ENCODE data around the gene KIRREL3.

Gene KIRREL3

DNA sequence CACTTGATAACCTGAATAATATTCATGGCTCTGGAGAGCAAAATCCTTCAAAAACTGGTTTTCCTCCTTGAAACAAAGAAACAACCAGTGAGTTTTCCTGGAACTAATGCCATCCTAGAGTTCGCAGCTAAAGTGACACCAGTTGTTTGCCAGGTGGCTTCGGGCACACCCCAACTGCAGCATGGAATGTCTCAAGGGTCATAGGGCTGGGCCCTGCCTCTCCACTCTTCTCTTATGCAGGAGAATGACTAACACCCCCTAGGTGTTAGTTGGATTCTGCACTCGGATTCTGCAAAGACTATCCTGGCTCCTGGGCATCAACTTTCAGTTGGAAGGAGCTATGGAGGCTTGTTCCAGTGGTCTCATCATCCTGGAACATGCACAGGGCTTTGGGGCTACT, 98.8 kb downstream of the KIRREL3 start:
- no peak for DNase-seq

- DNase-seq, result no peak
Observed at GRCh38 chr11:126899961-126900748, 100.4 kb downstream of the KIRREL3 start.

GRCh38 chr11:126898802-126899201, 101.8 kb downstream of the KIRREL3 start:
- DNase-seq, result no peak

DNA sequence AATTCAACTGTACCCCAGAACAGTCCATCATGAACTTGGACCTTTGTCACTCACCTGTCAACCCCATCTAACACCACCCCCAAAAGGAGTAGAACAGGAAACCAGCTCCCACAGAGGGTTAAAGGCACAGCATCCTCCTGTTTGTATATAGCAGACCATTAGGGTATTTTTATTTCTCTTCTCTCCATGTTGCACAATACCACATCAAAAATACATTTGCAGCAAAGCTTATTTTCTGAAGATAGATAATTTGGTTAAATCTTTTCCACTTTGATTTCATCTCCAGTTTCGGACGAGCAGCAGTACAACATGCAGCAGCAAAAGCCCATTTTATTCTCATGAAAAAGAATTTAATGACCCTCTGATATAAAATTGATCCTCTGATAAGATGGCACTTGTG, 103.1 kb downstream of the KIRREL3 start:
- no peak for DNase-seq

- no peak for DNase-seq
Observed at GRCh38 chr11:126896025-126896424, 104.5 kb downstream of the KIRREL3 start.

DNA sequence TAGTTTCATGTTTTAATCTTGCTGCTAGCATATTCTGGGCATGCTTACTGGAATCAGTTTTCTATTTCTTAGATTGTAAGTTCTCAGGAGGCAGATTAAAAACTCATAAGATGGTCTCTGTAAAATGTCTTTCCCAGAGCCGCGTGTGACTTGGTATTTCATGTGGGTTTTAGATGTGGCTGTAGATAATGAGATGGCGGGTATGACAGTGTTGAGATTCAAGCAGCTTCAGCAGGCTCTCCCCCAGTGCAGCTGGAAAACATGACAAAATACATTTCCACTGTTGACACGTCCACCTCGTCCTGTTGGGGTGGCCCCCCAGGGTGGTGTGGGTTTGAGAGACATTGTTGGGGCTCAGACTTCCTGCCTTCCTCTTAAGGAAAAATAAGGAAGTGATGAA, 106.8 kb downstream of the KIRREL3 start:
- DNase-seq, result no peak

- DNase-seq, result peak; percentile 66
Observed at GRCh38 chr11:126892756-126893155, 107.8 kb downstream of the KIRREL3 start.

DNA sequence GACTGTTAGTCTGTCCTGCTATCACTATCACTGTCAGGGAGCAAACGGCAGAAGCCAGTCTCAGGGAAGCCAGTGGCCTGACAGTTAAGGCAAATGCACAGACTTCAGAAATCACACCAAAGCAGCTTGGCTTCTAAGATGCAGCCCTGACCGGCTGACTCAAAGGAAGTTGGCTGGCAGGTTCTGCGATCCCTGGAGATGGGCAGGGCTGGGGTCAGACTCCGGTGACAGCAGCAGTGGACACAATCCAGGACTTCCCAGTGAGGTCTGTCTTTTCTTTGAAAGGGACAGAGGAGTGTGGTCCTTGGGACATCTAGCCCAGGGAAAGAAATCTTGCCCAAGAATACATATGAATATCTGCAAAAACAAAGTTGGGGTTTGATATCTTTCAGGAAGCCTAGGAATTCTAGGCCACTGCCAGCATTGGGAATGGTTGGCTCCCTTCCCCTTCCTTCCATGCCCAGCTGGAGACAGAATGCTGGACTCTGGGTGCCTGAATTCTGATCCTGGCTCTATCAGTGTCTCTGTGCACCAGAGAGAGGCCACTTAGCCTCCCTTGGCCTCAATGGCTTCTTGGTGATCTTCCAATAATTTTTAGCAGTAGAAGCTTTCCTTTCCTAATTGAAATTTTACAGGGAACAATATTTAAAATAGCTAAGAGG, 108.9 kb downstream of the KIRREL3 start:
- no peak for DNase-seq

- no peak for DNase-seq
Observed at GRCh38 chr11:126890561-126890960, 110.0 kb downstream of the KIRREL3 start.

DNA sequence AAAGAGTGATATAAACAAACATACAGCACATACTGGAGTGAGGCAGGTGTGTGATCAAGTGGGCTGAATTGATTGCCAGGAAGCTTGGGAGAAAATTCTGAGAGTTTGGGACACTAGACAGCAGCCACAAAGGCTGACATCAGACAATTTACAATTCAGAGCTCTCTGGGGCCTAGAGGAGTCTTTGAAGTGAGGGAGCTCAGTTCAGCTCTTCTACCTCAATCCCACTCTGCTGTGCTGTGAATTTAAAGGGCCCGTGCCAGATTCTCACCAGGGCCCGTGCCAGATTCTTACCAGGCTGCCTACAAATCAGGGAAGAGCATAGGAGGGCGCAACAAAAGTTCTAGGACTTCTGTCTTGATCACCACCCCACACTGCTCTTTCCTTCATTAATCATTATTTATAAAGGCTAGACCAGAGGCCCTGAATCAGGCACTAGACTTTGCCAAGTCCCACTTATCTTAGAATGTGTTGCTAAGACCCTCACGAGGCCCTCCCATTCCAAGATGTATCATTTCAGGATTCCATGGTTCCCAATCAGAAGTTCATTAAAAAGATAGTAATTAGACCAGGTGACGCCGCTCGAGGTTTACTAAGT, 112.4 kb downstream of the KIRREL3 start:
- DNase-seq, result no peak

- DNase-seq, result no peak
Observed at GRCh38 chr11:126886636-126887035, 113.9 kb downstream of the KIRREL3 start.

- no peak for DNase-seq
Observed at GRCh38 chr11:126886085-126886484, 114.5 kb downstream of the KIRREL3 start.

GRCh38 chr11:126884594-126884993, 116.0 kb downstream of the KIRREL3 start:
- no peak for DNase-seq

- no peak for DNase-seq
Observed at GRCh38 chr11:126884192-126884591, 116.4 kb downstream of the KIRREL3 start.

DNA sequence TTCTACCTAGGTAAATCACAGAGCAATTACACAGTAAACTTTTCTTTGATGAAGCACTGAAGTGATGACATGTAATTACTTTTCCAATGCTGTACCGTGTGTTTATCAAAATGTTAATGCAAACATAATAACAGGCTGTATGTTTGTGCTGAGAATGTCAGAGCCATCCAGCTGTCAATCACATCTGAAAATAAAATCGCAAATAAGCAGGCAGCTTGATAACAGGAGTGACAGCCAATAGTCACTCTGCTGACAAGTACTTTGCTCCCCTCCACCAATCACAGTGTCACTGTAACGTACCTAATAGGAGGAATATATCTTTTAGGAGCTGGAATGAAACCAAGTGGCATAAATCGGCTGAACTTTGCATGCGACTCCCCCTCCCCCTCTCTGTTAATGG, 119.7 kb downstream of the KIRREL3 start:
- DNase-seq, result no peak

GRCh38 chr11:126879516-126879915, 121.1 kb downstream of the KIRREL3 start:
- no peak for DNase-seq

GRCh38 chr11:126878913-126879482, 121.6 kb downstream of the KIRREL3 start:
- DNase-seq, result no peak

DNA sequence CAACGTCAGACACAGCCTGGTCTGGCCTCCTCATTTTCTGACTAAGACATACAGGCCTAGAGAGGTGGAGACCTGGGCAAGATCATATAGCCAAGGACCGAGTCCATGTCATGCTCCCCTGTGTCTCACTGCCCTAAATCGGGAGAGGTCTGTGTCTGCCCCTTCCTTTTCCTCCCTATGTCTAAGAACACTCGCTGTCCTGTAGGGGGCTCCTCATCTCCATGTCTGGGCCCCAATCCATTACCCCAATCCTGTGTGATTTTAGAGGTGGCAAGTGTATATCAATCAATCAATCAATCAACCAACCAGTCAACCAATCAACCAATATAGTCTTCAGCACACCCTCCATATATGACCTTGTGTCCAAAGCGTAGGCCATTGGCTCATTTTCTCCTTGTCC, 125.7 kb downstream of the KIRREL3 start:
- DNase-seq, result no peak

DNA sequence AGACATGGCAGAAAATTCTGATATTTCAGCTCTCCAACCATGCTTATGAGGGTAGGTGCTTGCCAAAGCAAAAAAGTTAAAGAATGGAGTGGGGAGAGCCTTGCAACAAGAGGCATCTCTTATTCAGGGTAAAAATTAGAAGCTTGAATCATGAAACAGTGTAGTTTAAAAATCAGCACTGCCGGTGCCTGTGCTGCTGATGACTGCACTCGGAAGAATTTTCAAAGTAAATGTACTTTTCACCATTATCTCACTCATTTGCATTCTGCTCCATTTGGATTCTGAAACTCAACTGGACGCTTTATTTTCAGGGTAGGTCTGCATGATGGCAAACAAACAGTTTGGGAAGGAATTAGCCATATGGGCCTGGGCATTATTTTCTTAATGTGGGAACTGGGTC, 126.3 kb downstream of the KIRREL3 start:
- DNase-seq, result no peak

GRCh38 chr11:126871792-126872191, 128.8 kb downstream of the KIRREL3 start:
- DNase-seq, result no peak

DNA sequence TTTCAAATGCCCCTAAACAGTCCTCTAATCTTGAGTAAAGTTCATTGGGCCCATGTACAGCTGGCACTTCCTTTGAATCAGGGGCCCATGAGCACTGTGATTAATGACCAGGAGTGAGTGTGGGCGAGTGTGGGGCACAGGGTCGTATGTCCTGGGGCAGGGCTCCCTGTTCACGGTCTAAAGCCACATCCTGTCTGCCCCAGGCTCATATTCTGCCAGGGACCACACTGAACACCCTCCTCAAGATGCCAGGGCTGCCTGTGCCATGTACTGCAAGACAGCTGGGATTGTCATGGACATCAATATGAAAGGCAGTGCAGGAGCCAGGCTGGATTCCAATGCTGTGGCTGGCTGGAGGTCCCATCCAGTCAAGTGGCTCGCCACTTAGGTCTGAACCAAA, 130.5 kb downstream of the KIRREL3 start:
- DNase-seq, result no peak

- DNase-seq, result no peak
Observed at GRCh38 chr11:126868741-126869140, 131.8 kb downstream of the KIRREL3 start.

GRCh38 chr11:126864934-126865333, 135.6 kb downstream of the KIRREL3 start:
- no peak for DNase-seq
